ENCODE measurements around the gene BCAS1.

GRCh38 chr20:54107181-54107580 lies 36.8 kb upstream of the BCAS1 start:
- TF ChIP-seq CTCF (IDR thresholded peaks at IDR 0.05) (no peak), POLR2A (IDR thresholded peaks at IDR 0.05) (no peak)

Data from right lobe of liver (tissue), 4 donors.